DMS153 treated with DMSO at 0.1 percent for 48 hours (cell line): ENCODE measurements around the gene GADD45A.

Experiments used
- DNase-seq: peaks from one replicate; lab custom pipeline; 2025; ENCODE audit not compliant: unreplicated experiment; lab: John Stamatoyannopoulos, UW

The GADD45A gene

DNA sequence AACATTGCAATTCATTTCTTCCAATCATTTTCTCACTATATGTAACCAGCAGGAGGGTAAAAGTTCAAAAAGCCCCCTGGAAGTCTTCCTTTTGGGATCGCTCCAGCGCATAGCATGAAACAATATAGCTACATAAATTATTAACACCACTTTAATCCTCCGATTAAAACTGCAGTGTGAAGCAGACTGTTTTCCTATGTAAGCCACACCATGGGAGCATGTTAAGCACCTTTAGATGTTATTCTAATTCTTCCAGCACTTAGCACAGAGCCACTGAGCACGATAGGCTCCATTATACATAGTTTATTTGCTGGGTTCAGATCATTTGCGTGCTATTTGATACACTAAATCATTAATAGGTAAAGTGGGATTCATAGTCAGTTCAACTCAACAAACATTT lies 18.4 kb upstream of the GADD45A start:
- DNase-seq, result no peak

DNA sequence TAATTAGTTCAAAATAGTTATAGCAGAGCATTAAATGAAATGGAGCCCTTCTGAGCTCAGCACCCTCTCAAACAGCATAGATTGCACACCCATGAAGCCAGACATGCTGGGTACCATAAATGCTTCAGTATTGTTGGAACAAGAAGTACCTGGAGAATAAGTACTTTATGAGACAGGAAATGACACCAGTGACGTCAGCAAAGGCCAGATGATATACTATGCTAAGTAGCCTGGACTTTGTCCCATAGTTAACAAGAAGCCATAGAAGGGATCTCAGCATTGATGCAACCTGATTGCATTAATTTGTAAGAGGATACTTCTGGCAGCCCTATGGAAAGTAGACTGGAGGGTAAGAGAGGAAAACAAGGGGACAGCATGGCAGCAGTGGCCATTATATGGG lies 16.3 kb upstream of the GADD45A start:
- no peak for DNase-seq

DNA sequence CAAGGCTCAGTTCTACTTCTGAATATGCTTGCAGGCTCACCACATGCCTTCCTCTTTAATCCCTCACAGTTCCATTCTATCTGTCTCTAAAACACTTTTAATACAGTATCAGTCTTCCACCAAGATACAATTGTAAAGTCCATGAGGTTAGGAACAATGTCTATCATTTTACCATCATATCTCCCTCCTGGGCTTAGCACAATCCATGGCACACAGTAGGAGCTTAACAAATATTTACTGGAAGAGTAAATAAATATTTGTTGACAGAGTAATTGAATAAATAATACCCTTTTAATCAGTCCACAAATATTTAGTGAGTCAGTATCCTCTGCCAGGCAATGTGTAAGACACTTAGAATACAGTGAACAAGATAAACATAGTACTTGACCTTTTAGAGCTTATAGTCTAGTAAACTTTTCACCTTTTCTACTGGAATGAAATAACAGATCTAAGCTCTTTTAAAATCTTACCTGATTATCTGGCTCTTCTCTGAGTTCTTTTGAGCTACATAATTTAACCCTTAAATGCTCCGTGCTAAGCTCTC lies 12.7 kb upstream of the GADD45A start:
- no peak for DNase-seq

DNA sequence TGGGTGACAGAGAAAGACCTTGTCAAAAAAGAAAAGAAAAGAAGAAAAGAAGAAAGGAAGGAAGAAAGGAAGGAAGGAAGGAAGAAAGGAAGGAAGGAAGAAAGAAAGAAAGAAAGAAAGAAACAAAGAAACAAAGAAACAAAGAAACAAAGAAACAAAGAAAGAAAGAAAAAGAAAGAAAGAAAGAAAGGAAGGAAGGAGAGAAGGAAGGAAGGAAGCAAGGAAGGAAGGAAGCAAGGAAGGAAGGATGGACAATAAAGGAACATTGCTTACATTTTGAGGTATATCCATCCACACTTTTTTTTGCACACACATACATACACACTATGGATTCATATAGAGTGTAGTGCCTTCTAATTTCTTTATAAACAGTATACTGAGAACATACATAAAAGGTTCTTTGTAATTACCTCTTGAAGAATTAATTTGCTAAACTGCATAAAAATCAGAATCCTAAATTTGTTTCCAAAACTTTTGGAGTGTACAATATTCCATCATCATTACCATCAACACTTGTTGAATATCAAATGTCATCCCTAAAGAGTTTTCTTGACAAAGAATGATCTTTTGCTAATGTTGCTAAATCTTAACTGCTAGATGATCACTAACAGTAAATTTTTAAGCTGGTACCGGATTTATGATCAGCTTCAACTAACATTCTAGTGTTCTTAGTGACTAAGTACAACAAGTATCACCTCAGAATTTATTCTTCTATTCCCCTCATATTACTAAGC lies 11.4 kb upstream of the GADD45A start:
- DNase-seq, result no peak

DNA sequence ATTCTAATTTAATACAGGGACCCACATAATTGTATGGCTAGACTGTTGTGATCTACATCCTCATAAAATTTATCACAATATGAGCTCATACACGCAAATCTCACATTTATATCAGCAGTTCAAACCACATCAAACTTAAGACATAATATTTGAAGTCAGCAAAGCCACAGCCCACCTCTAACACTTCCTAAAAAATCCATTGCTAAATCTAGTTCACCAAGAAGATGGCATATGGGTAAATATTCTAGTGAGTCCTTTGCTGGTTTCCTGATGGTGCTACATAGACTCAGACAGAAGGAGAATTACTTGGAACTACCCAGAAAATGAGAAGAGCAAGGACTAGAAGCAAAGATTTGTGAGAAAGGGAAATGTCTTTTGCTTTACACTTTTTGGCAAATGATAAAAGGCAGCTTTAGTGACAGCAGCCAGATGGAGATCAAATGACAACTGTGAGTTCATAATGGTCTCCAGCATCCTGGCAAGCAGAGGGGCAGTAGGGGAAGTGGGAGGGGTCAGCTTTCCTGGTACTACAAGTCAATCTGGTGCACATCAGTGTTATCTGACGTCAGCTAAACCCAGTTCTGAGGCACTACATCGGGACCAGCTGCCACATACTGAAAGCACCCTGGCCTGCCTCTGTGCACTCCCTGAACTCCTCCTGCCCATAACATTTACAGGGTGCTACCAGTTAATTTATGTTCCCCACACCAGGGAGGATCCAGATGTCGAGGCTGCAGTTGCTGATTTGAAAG lies 10.6 kb upstream of the GADD45A start:
- peak; percentile 41 for DNase-seq

DNA sequence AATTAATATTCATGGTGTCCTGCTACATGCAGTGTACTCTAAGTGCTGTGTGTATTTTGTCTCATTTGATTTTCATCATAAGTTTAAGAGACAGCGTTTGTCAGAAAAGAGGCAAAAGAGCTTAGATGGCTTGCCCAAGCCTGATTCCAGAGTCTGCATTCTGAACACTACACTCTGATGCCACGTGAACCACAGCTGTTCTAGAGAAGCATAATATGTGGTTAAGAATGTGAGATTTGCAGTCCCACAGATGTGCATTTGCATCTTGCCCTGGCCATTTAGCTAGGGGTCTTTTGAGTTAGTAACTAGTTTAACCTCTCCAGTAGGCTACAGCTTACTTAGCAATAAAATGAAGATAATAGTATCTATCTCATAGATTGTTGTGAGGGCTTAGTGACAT lies 9.2 kb upstream of the GADD45A start:
- no peak for DNase-seq

DNA sequence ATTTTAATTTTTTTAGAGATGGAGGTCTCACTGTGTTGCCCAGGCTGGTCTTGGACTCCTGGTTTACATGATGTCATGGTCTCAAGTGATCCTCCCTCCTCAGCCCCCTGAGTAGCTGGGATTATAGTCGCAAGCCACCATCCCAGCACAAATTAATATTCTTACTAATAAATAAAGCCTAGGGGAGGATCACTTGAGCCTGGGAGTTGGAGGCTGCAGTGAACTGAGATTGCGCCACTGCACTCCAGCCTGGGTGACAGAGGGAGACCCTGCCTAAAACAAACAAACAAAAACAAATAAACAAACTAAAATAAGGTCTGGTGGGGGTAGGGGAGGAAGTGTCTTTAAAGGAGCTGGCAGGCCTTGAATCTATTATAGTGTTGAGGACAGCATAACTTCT lies 8.7 kb upstream of the GADD45A start:
- no peak for DNase-seq

DNA sequence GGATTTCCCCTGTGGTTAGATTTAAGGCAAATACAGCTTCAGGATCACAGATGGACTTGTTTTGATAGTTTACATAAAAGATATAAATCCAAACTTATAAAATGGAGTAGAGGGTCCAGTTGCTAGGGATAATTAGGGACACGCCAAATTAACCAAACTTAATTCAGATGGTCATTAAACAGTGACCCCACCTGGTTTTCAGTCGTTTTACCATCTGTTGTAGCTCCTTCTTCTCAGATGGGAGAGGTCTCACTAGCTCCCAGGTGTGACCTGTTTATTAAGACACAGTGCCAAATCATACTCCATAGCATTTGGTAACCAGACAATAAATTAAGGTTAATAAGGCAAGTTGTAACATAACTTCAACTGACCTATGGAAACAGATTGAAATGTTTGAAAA lies 8.1 kb upstream of the GADD45A start:
- no peak for DNase-seq

DNA sequence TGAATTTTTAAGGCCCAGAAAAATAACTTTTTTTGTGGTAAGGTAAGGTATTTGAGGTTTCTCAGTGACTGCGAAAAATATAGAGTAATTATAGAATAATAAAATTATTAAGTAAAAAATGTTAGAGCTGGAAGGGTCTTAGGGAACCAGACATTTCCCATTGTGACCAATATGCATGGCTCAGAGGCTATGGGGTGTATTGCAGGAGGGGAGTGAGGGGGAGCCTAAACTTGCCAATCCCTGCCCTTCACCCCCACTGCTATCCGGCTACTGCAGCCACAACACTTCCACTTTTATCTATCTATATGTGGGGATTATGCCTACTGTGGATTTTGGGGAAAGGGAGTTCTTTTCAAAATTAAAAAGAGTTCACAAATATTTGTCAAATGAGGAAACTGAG lies 7.6 kb upstream of the GADD45A start:
- DNase-seq, result no peak

DNA sequence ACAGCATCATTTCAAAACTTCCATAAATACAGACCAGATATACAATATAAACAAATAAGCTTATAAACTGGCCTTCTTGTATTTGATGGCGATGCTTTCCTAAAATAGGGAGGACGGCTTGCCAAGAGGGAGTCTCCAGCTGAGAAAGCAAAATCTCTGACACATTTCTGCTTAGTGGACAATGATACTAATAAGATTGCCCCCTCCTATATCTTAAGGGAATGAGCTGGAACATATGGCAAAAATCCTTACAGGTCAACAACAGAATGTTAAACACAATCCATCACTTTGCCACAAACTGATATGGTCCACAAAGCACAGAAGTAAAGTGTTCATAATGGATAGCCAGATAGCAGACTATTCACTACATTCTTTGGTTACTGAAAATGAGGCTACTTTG lies 7.1 kb upstream of the GADD45A start:
- DNase-seq, result no peak

DNA sequence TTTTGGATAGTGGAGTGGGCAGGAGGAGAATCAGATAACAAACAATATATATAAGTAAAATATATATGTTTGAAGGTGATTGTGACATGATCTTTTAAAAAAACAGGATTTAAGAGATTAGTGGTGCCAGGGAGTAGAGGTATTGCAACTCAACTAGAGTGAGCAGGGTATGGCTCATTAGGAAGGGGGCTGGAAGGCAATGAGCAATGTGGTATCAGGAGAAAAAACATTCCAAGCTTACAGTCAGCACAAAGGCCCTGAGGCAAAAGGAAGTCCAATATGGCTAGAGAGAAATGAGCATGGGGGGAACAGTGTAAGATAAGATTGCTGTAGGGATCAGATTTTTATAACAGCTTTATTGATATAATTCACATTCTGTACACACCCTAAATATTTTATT lies 5.3 kb upstream of the GADD45A start:
- no peak for DNase-seq

DNA sequence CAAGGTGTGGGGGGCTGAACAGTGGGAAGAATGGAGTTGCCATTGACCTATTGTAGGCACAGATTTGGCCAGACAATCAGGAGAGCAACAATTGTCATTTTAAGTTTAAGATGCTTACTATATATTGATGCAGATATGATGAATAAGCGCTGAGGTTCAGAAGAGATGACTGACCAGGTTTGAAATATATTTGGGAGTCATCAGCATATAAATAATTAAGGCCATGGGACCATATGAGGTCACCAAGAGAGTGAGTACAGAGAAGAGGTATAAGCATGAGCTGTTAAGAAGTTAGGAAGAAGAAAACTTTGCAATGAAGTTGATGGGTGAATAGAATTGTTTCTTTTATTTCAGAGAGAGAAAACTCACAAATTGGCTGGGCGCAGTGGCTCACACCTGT lies 4.5 kb upstream of the GADD45A start:
- no peak for DNase-seq

DNA sequence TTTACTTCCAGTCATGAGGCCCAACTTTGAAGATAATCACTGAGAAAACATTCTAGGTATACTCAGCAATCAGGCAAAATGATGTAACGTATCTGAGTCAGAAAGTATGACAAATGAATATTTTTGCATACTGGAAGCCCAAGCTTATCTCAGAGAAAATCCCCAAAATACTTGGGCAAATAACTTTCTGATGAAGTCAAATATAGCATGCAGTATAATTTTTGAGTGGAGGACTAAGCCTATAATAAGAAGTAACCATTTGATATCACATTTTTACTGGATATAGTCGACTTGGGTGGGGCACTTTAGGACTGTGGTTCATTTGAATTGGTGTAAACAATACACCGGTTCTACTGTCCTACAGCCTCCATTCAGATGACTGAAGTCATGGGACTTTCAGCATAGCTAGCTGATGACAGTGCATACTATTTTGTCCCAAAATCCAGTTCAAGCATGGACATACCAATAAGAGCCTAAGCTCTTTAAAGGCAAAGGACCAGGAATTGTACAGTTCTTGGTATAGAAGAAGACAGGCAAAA lies 2.3 kb upstream of the GADD45A start:
- no peak for DNase-seq

DNA sequence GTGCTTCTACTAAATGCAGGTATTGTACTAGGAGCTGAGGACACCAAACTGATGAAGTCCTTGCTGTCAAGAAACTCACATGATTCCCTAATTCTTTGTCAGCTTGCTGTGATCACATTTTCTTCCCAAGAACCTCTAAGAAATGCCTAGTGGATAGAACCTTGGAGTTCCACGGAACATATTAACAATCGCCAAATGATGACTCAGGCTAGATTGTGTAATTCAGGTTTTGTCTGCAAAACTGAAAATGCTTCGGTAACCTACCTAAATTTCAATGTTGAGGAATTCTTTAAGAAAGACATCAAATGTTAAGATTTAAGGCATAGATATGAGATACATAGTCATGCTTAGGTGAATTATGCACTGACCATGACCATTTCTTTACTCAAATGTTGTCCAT lies 1.7 kb upstream of the GADD45A start:
- no peak for DNase-seq

DNA sequence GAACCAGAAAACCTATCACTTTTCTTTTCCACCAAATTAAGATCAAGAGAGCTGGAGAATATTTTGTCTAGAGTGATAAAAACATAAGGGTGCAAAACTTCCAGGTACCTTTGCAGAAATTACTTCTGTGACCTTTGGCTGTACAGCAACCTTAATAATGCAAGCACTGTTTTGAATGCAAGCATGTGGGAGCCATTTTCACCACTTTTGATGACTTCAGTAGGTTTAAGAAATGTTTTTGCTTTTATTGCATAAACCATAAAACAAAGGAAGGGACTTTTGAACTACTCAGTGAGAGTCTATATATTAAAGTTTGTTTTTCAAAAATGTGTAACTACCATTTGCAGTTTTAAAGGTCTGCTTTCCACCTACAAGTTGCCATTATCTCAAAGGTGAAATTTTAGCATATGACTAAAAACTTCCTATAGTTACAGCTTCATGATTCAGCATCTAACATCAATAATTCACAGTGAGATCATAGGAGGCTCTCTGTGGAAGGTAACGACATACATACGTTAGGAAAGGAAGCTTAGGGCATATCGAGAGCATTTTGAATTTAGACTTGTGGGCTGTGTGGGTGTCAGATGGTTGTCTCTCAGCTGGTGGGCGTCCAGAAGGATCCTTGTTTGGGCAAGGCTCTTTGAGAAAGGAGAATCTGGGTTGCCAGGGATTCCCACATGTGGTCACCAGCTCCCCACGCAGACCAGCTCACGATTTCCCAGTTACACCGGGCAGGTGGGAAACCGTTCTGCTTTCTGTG lies 1.1 kb upstream of the GADD45A start:
- no peak for DNase-seq

DNA sequence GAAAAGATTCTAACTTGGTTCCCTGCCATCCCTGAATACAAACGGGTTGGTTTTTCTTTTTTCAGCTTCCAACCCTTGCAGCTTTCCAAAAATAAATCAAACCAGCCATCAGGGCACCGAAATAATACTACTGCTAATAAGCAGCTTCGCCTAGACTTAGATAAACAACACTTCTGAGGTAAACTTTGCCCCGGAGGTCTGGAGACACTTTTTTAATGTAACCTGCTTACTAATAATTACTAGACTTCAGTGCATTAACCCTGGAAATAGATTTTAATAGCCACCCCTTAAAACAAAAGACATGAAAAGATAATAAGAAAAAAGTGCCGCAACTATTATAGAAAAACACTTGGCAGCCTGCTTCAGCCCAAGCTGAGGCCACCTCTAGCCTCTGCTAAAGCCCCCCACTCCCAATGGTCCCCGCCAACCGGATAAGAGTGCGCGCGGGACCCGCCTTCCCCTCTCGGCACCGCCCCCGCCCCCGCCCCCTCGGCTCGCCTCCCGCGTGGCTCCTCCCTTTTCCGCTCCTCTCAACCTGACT lies 405 bp upstream of the GADD45A start:
- DNase-seq, result no peak

DNA sequence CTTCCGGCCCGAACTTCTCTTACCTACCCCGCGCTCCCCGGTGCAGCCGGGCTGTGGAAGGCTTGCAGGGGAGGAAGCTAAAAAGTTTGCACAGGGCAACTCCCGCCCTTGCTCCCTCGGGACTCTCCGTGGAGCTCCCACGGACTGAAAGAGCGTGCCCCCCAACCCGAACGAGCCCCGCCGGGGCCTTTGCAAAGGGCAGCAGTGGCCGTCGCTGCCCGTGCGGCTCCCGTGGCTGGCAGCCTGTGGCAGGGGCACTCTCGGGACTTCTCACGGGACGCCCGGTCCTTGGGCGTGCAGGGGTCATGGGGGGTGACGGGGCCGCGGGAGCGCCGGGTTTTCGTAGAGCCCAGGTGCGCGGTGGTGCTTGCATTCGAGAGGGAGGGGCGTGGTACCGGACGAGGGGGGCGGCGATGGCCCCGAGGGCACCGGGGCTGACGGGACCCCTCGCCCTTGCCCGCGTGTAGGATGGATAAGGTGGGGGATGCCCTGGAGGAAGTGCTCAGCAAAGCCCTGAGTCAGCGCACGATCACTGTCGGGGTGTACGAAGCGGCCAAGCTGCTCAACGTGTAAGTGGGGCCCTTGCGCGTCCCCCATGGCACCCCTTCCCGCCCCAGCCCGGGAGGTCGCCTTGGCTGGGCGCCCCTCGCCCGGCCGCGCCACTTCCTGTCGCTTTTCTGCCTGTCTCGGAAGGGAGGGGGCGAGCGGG lies 711 bp downstream of the GADD45A start:
- DNase-seq, result no peak

DNA sequence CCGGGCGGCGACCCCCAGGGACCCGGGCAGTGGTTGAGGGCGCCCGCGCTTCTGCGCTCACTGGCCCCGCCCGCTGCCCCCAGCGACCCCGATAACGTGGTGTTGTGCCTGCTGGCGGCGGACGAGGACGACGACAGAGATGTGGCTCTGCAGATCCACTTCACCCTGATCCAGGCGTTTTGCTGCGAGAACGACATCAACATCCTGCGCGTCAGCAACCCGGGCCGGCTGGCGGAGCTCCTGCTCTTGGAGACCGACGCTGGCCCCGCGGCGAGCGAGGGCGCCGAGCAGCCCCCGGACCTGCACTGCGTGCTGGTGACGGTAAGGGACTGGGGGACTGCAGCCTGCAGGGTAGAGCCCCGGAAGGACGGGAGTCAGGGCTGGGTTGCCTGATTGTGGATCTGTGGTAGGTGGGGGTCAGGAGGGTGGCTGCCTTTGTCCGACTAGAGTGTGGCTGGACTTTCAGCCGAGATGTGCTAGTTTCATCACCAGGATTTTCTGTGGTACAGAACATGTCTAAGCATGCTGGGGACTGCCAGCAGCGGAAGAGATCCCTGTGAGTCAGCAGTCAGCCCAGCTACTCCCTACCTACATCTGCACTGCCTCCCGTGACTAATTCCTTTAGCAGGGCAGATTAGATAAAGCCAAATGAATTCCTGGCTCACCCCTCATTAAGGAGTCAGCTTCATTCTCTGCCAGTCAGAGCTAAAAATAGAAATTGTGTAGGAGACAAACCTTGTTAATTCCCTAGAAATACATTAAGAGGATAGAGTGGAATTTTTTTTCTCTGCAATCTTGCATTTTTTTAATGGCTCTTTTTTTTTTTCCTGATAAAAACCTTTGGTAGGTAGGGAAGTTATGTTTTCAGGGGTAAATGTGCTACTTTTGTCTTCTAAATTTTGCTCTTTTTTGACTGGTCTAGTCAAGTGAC lies 1.5 kb downstream of the GADD45A start:
- peak; percentile 39 for DNase-seq

DNA sequence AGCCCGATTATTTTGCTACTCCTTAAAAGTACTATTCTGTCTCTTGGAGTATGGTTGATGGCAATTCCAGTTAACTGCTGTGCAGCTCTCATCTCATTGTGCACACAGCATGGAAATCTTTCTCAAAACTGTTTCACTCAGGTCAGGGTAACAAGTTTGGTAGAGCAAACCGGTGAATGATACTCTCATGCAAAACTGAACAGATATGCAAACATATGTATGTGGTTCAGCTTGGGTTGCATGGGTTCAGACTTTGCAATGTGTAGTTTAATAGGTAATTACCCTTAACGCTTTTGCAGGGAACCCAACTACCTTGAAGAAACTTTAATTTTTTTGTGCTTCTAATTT lies 2.2 kb downstream of the GADD45A start:
- DNase-seq, result no peak

DNA sequence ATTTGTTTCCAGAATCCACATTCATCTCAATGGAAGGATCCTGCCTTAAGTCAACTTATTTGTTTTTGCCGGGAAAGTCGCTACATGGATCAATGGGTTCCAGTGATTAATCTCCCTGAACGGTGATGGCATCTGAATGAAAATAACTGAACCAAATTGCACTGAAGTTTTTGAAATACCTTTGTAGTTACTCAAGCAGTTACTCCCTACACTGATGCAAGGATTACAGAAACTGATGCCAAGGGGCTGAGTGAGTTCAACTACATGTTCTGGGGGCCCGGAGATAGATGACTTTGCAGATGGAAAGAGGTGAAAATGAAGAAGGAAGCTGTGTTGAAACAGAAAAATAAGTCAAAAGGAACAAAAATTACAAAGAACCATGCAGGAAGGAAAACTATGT lies 2.6 kb downstream of the GADD45A start:
- no peak for DNase-seq
